ENCODE measurements around the gene ASPHD1.
"Not testable (repeated sequence)": the region's sequence is repeated elsewhere in the genome, so short reads cannot be mapped to it uniquely, and the experiment has no call there.

The ASPHD1 gene

GRCh38 chr16:29878172-29878571 lies 22.1 kb upstream of the ASPHD1 start:
- no peak for DNase-seq

- no peak for DNase-seq
These were observed 19.2 kb upstream of the ASPHD1 start for GRCh38 chr16:29881050-29881449.

DNA sequence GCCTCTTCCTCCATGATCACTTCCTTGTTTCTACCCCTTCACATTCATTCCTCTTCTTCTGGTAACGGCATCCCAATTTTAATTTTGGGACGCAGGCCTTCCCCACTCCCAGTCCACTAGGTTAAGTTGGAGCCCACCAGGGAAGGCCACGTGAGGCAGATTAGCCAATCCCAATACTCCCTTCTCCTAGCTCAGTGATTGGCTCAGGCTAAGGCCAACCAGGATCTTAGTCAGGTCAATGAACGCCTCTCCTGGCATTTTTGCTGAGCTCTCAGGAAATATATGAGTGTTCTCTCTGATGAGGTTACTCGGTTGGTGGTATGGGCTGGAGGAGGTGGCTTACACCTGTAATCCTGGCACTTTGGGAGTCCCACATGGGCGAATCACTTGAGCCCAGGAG lies 16.3 kb upstream of the ASPHD1 start:
- DNase-seq = no peak

DNA sequence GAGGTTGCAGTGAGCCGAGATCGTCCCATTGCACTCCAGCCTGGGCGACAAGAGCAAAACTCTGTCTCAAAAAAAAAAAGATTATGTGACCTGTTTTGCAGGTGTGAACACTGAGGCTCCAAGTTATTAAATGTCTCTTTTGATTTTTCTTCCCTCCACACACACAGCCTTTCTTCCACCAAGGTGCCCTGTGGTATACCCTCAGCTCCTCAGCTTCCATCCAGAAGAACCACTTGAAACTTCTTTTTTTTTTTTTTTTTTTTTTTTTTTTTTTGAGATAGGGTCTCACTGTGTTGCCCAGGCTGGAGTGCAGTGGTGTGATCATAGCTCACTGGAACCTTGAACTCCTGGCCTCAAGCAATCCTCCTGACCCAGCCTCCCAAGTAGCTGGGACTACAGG lies 10.9 kb upstream of the ASPHD1 start:
- DNase-seq = not testable (repeated sequence)

GRCh38 chr16:29891525-29892457 lies 8.5 kb upstream of the ASPHD1 start:
- DNase-seq = no peak

GRCh38 chr16:29892458-29892813 lies 7.9 kb upstream of the ASPHD1 start:
- no peak for DNase-seq

GRCh38 chr16:29893553-29893952 lies 6.7 kb upstream of the ASPHD1 start:
- no peak for DNase-seq

- DNase-seq = no peak
These were observed 5.9 kb upstream of the ASPHD1 start for GRCh38 chr16:29894352-29894751.

GRCh38 chr16:29896841-29897240 lies 3.4 kb upstream of the ASPHD1 start:
- no peak for DNase-seq

DNA sequence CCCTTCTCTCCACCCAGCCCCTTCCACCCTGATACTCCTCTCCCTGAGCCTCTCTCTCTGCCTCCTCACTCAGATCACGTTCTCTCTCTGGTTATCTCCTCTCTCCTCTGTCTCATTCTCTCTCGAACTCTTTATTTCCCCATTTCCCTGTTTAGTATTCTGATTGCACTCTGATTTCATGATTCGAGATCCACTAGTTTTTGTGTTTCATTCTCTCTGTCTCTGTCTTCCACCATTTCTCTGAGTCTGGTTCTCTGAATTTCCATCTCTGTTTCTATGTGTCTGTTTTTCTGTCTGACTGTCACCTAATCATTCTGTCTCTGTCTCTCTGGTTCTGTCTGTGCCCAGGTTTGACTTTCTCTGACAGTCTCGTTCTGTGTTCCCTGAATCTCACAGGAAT lies 3.0 kb upstream of the ASPHD1 start:
- DNase-seq = no peak

GRCh38 chr16:29898135-29898803 lies 2.0 kb upstream of the ASPHD1 start:
- DNase-seq = no peak

- peak; percentile 83 for DNase-seq
These were observed 1.3 kb upstream of the ASPHD1 start for GRCh38 chr16:29898804-29899515.

DNA sequence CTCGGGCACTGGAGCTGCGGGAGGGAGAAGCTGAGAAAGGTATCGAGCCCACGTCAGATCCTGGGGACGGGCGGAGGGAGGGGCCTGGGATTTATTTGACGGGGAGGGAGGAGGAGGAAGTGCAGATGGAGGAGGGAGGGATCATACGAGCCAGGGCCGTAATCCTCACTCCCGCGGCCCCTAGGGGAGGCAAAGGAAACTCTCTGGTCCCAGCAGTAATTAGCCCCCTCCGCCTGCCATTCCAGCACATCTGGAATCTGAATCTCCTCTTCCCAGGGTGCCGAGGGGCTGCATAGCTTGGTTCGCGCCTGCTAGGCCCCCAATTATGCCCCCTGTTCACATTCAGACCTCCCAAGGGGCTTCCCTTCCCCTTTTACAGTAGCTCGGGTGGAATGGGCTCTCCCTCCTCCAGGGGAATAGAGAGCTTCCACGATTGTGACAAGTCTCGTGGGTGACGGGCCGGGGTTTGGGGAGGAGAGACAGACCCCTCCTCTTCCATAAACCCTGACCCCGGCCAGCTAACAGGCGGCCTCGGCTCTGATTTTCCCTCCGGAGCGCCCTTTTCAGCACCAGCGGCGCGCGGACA lies 679 bp upstream of the ASPHD1 start, which contains the start of gene SEZ6L2:
Gene SEZ6L2, minus strand, starts transcription at position 35 of the 586 bp plus-strand sequence. CDS start 531 bp downstream, outside the sequence.
- peak; percentile 96 for DNase-seq

GRCh38 chr16:29900888-29901606 lies 759 bp downstream of the ASPHD1 start:
- no peak for DNase-seq

GRCh38 chr16:29901607-29901945 lies 1.3 kb downstream of the ASPHD1 start:
- DNase-seq = no peak

GRCh38 chr16:29903590-29903989 lies 3.3 kb downstream of the ASPHD1 start:
- DNase-seq = no peak

DNA sequence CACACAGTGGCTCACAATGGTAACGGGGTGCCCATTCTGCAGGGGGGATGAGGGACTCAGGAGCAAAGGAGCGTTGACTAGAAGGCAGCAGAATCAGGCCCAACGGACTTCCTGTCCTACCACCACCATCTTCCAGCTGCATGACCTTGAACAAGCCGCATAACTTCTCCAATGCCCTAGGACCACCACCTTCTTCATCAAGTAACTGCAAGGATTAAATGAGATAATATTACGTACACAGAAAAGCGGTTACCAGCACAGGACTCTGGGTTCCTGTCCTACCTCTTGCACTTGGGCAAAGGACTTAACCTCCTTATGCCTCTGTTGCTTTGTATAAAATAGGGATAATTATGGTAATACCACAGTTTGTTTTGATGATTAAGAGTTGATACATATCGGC lies 4.7 kb downstream of the ASPHD1 start:
- no peak for DNase-seq

- no peak for DNase-seq
These were observed 5.4 kb downstream of the ASPHD1 start for GRCh38 chr16:29905668-29906067.

DNA sequence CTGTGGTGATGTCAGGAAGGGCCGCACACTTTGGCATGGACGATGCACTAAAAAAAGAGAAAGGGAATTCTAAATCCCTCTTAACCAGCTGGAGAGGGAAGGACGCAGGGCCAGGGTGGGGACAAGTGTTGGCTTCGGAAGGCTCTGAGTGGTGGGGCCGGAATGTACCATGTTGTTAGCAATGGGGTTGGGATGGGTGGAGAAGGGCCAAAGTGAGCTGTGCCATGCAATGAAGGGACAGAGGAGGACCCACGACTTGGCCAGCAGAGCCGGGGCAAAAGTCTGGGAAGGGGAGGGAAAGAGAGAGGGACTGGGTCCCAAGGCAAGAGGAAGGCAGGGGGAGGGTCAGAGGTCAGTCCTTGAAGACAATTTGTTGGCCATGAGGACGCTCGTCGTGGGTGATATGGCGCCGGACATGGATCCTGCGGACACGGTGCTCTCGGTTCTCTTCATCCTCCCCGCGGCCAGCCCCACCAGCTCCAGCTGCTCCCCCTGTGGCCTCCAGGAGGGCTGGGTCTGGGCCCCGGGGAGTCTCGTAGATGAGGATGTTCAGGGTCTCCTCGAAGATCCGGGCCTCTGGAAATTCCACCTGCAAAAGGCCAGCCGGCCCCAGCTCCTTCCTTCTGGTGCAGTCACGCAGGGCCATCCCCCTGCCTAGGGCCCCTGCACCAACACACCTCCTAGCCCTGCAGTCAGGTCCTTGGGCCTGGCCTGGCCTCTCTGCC lies 6.4 kb downstream of the ASPHD1 start:
- DNase-seq = no peak

DNA sequence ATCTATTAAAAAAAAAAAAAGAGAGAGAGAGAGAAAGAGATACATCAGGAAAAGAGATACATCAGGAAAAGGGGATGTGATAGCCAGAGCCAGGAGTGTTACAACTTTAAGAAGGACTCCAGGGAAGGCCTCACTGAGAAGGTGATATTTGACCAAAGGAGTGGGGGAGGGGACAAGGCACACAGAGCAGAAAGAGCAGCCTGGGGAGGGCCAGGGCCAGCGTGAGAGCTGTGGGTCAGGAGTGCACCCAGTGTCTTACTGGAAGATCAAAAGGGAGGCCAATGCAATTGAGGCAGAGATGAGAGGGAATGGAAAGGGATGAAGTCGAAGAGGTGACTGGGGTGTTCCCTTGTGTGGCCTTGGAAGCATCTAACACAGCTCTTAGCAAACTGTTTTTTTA lies 7.7 kb downstream of the ASPHD1 start:
- DNase-seq = no peak

GRCh38 chr16:29908719-29909220 lies 8.5 kb downstream of the ASPHD1 start:
- no peak for DNase-seq

- DNase-seq = no peak
These were observed 9.1 kb downstream of the ASPHD1 start for GRCh38 chr16:29909391-29909790.
